Measurements from ENCODE around the gene NPC1. TPM values are rescaled to one million over a fixed set of nuclear protein-coding genes. Genes with fewer than 3 reads are reported as not detected.
"Not testable (repeated sequence)": the region's sequence is repeated elsewhere in the genome, so short reads cannot be mapped to it uniquely, and the experiment has no call there.

Gene NPC1
- polyA plus RNA-seq, 1 donor, result 34.6 TPM

GRCh38 chr18:23568281-23569138 is 17.8 kb downstream of the NPC1 start:
- WGBS (ENCODE audit: insufficient coverage, low lambda C conversion rate), result 51% methylated on average over 5 of the region's 7 CpGs
- H3K27ac ChIP-seq (ENCODE audit: low read length), result peak overlapping the region; percentile 67
- H3K27me3 ChIP-seq (ENCODE audit: control insufficient read depth, insufficient read depth, low read length), result no peaks in the 10 kb centered on the region
- peaks cover 30% of the 10 kb centered on the region for H3K36me3 ChIP-seq (ENCODE audit: control insufficient read depth, insufficient read depth, low read length)
- peaks cover 40% of the 10 kb centered on the region for H3K4me1 ChIP-seq (ENCODE audit: control insufficient read depth, insufficient read depth, low read length)
- no peaks in the 10 kb centered on the region for H3K9me3 ChIP-seq (ENCODE audit: control insufficient read depth, low read depth, low read length)
- H3K4me3 ChIP-seq (ENCODE audit: low read length), result no peak overlapping the region
- DNase-seq, result peak; percentile 61 to 68

DNA sequence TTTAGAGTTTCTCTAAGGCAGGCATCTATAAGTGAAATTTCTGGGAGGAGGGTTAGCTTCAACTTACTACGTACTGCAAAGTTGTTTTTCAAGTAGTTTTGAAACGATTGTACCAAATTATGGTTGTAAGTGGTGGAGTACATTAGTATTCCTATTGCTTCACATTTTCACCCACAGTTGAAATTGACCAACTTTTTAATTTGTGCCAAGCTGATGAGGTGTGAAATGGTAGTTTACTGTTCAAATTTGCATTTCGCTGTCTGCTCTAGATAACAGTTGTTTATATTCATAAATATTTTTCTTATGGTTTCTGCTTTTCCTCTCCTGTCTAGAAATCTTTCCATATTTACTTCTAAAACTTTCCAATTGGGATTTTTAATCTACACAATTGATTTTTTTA is 18.6 kb downstream of the NPC1 start:
- Histone ChIP-seq H3K27ac (ENCODE audit: low read length) (peak overlapping the region; percentile 67), H3K4me1 (ENCODE audit: control insufficient read depth, insufficient read depth, low read length) (peaks cover 32% of the 10 kb centered on the region), H3K36me3 (ENCODE audit: control insufficient read depth, insufficient read depth, low read length) (peaks cover 29% of the 10 kb centered on the region), H3K27me3 (ENCODE audit: control insufficient read depth, insufficient read depth, low read length) (no peaks in the 10 kb centered on the region), H3K9me3 (ENCODE audit: control insufficient read depth, low read depth, low read length) (no peaks in the 10 kb centered on the region), H3K4me3 (ENCODE audit: low read length) (no peak overlapping the region)
- 80% methylated on average over 1 of the region's 3 CpGs for WGBS (ENCODE audit: insufficient coverage, low lambda C conversion rate)
- DNase-seq, result no peak

DNA sequence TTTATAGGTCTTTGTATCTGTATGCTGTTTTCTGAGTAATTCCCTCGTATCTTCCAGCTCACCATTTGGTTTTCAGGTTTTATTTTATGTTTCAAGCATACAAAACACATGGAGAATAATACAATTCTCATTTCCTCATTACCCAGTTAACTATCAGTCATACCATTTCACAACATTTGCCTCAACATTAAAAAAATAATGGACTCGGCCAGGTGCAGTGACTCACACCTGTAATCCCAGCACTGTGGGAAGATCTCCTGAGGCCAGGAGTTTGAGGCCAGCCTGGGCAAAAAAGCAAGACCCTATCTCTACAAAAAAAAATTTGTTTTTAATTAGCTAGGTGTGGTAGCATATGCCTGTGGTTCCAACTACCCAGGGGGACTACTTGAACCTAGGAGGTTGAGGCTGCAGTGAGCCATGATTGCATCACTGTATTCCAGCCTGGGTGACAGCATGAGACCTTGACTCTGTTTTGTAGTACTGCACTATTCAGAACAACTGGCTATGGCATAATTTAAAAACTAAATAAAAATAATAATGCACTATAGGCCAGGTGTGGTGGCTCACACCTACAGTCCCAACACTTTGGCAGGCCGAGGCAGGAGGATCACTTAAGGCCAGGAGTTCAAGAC is 20.3 kb downstream of the NPC1 start:
- H3K27me3 ChIP-seq (ENCODE audit: control insufficient read depth, insufficient read depth, low read length), result no peaks in the 10 kb centered on the region
- H3K4me3 ChIP-seq (ENCODE audit: low read length), result no peak overlapping the region
- WGBS (ENCODE audit: insufficient coverage, low lambda C conversion rate), result 43% methylated on average over 2 of the region's 3 CpGs
- DNase-seq, result peak; percentile 35 to 41
- peaks cover 35% of the 10 kb centered on the region for H3K36me3 ChIP-seq (ENCODE audit: control insufficient read depth, insufficient read depth, low read length)
- H3K27ac ChIP-seq (ENCODE audit: low read length), result peak overlapping the region; percentile 2
- no peaks in the 10 kb centered on the region for H3K9me3 ChIP-seq (ENCODE audit: control insufficient read depth, low read depth, low read length)
- H3K4me1 ChIP-seq (ENCODE audit: control insufficient read depth, insufficient read depth, low read length), result peaks cover 29% of the 10 kb centered on the region

DNA sequence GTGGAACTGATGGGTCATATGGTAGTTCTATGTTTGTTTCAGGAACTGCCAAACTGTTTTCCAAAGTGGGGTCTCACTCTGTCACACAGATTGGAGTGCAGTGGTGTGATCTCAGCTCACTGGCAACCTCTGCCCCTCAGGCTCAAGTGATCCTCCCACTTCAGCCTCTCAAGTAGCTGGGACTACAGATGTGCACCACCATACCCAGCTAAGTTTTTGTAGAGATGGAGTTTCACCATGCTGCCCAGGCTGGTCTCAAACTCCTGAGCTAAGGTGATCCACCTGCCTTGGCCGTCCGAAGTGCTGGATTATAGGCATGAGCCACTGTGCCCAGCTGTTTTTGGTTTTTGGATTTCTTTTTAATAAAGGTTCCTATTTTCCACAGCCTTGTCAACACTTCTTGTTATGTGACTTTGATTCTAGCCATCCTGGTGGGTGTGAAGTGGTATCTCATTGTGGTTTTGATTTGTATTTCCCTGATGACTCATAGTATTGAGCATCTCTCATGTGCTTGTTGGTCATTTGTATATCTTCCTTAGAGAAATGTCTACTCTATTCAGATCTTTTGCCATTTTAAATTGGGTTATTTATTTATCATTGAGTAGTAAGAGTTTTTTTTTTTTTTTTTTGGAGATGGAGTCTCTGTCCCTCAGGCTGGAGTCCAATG is 22.8 kb downstream of the NPC1 start:
- WGBS (ENCODE audit: insufficient coverage, low lambda C conversion rate), result no CpG with 5 or more reads among the region's 2 CpGs
- no peak for DNase-seq
- H3K36me3 ChIP-seq (ENCODE audit: control insufficient read depth, insufficient read depth, low read length), result peaks cover 43% of the 10 kb centered on the region
- H3K9me3 ChIP-seq (ENCODE audit: control insufficient read depth, low read depth, low read length), result no peaks in the 10 kb centered on the region
- H3K4me3 ChIP-seq (ENCODE audit: low read length), result no peak overlapping the region
- no peaks in the 10 kb centered on the region for H3K27me3 ChIP-seq (ENCODE audit: control insufficient read depth, insufficient read depth, low read length)
- H3K27ac ChIP-seq (ENCODE audit: low read length), result no peak overlapping the region
- H3K4me1 ChIP-seq (ENCODE audit: control insufficient read depth, insufficient read depth, low read length), result peaks cover 11% of the 10 kb centered on the region

- H3K27ac ChIP-seq (ENCODE audit: low read length), result no peak overlapping the region
- H3K36me3 ChIP-seq (ENCODE audit: control insufficient read depth, insufficient read depth, low read length), result peaks cover 56% of the 10 kb centered on the region
- no peaks in the 10 kb centered on the region for H3K27me3 ChIP-seq (ENCODE audit: control insufficient read depth, insufficient read depth, low read length)
- no CpG with 5 or more reads among the region's 4 CpGs for WGBS (ENCODE audit: insufficient coverage, low lambda C conversion rate)
- no peak overlapping the region for H3K4me3 ChIP-seq (ENCODE audit: low read length)
- H3K9me3 ChIP-seq (ENCODE audit: control insufficient read depth, low read depth, low read length), result no peaks in the 10 kb centered on the region
- no peaks in the 10 kb centered on the region for H3K4me1 ChIP-seq (ENCODE audit: control insufficient read depth, insufficient read depth, low read length)
- DNase-seq, result no peak
Measured at GRCh38 chr18:23560186-23560585, 26.1 kb downstream of the NPC1 start.

- H3K4me3 ChIP-seq (ENCODE audit: low read length); H3K4me1 ChIP-seq (ENCODE audit: control insufficient read depth, insufficient read depth, low read length); H3K27ac ChIP-seq (ENCODE audit: low read length); DNase-seq; H3K27me3 ChIP-seq (ENCODE audit: control insufficient read depth, insufficient read depth, low read length); H3K9me3 ChIP-seq (ENCODE audit: control insufficient read depth, low read depth, low read length): not testable (repeated sequence)
- H3K36me3 ChIP-seq (ENCODE audit: control insufficient read depth, insufficient read depth, low read length), result peaks cover 71% of the 10 kb centered on the region
- WGBS (ENCODE audit: insufficient coverage, low lambda C conversion rate), result no CpG with 5 or more reads among the region's 8 CpGs
Measured at GRCh38 chr18:23557511-23557910, 28.8 kb downstream of the NPC1 start.

DNA sequence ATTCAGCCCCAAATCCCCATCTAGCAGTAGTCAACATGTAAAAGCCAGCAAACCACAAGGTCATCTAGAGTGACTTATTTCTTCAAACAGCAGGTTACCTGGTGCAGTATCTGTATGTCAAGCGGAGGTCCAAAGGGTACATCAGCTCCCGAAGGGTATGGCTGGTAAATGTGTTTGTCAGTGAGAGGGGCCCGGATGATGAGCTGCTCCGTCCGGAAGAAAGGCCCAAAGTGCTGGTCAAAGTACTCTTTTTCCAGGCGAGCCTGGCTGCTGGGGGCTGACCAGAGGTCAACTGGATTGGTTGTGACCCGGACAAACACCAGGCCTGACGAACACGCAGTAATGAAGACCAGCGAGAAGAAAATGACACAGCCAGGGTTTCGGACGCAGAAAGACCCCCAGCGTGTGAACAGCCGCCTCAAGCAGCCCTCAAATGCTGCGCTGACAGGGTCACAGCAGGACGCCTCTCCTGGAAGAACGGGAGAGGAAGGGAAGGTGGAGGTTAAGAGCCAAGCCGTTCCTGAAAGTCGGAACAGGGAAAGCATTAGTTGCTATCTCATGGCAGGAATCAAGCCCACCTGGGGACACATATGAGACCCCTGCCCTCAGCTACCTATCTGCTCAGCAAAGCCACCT is 30.0 kb downstream of the NPC1 start:
- Histone ChIP-seq H3K27ac (ENCODE audit: low read length) (peak overlapping the region; percentile 39), H3K4me3 (ENCODE audit: low read length) (no peak overlapping the region), H3K9me3 (ENCODE audit: control insufficient read depth, low read depth, low read length) (no peaks in the 10 kb centered on the region), H3K27me3 (ENCODE audit: control insufficient read depth, insufficient read depth, low read length) (no peaks in the 10 kb centered on the region), H3K4me1 (ENCODE audit: control insufficient read depth, insufficient read depth, low read length) (no peaks in the 10 kb centered on the region), H3K36me3 (ENCODE audit: control insufficient read depth, insufficient read depth, low read length) (peaks cover 75% of the 10 kb centered on the region)
- WGBS (ENCODE audit: insufficient coverage, low lambda C conversion rate), result 100% methylated on average over 4 of the region's 19 CpGs
- DNase-seq, result peak in 1 of 2 donors; percentile 46

DNA sequence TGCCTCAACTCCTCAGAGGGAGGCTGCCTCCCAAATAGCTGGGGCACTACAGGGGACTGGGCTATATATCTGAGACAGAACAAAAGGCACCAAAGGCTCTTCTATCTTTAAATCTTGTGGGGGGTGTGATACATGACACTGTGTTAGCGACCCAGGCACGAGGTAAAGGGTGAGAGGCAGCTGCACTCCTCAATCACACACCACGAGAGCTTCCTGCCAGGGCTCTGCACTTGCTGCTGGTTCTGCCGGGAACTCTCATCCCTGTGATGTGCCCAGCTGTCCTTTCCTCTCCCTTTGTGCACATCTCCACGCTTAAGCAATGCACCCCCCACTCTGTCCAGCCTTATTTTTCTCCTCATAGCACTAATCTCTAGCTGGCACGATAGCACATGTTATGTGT is 32.4 kb downstream of the NPC1 start:
- DNase-seq, result no peak
- H3K4me3 ChIP-seq (ENCODE audit: low read length), result no peak overlapping the region
- WGBS (ENCODE audit: insufficient coverage, low lambda C conversion rate), result no CpG with 5 or more reads among the region's 6 CpGs
- H3K4me1 ChIP-seq (ENCODE audit: control insufficient read depth, insufficient read depth, low read length), result no peaks in the 10 kb centered on the region
- H3K36me3 ChIP-seq (ENCODE audit: control insufficient read depth, insufficient read depth, low read length), result peaks cover 68% of the 10 kb centered on the region
- no peak overlapping the region for H3K27ac ChIP-seq (ENCODE audit: low read length)
- no peaks in the 10 kb centered on the region for H3K27me3 ChIP-seq (ENCODE audit: control insufficient read depth, insufficient read depth, low read length)
- H3K9me3 ChIP-seq (ENCODE audit: control insufficient read depth, low read depth, low read length), result no peaks in the 10 kb centered on the region

GRCh38 chr18:23552505-23552904 is 33.8 kb downstream of the NPC1 start:
- no peaks in the 10 kb centered on the region for H3K27me3 ChIP-seq (ENCODE audit: control insufficient read depth, insufficient read depth, low read length)
- whole genome bisulfite sequencing (ENCODE audit: insufficient coverage, low lambda C conversion rate), result 100% methylated on average over 1 of the region's 11 CpGs
- peaks cover 62% of the 10 kb centered on the region for H3K36me3 ChIP-seq (ENCODE audit: control insufficient read depth, insufficient read depth, low read length)
- no peak overlapping the region for H3K4me3 ChIP-seq (ENCODE audit: low read length)
- H3K4me1 ChIP-seq (ENCODE audit: control insufficient read depth, insufficient read depth, low read length), result peaks cover 6% of the 10 kb centered on the region
- no peak overlapping the region for H3K27ac ChIP-seq (ENCODE audit: low read length)
- no peaks in the 10 kb centered on the region for H3K9me3 ChIP-seq (ENCODE audit: control insufficient read depth, low read depth, low read length)
- DNase-seq, result no peak

DNA sequence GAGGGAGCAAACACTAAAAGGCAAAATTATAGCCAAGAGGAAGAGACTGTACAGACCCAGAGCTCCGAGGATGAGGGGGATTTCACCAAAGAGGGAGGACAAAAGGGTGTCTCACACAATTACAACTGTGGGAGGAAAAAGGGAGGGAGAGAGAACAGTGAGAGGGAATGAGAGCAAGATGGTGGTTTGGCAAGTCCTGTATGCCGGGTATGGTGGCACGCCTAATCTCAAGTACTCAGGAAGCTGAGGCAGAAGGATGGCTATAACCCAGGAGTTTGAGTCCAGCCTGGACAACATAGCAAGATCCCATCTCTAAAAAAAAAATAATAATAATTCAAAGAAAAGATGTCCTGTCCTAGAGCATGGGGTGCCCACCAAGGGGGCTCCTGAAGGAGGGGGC is 34.3 kb downstream of the NPC1 start:
- Histone ChIP-seq H3K36me3 (ENCODE audit: control insufficient read depth, insufficient read depth, low read length) (peaks cover 60% of the 10 kb centered on the region), H3K4me3 (ENCODE audit: low read length) (no peak overlapping the region), H3K27ac (ENCODE audit: low read length) (no peak overlapping the region), H3K27me3 (ENCODE audit: control insufficient read depth, insufficient read depth, low read length) (no peaks in the 10 kb centered on the region), H3K9me3 (ENCODE audit: control insufficient read depth, low read depth, low read length) (no peaks in the 10 kb centered on the region), H3K4me1 (ENCODE audit: control insufficient read depth, insufficient read depth, low read length) (peaks cover 7% of the 10 kb centered on the region)
- DNase-seq, result no peak
- WGBS (ENCODE audit: insufficient coverage, low lambda C conversion rate), result 100% methylated on average over 1 of the region's 3 CpGs

Measured in large intestine (tissue), 3 donors.